PC-3 (cell line): Measurements from ENCODE around the gene CDH4.

ENCODE experiments used
- CTCF ChIP-seq: fragments of 300-600 bp; sonication (generic); conservative IDR thresholded peaks from 2 replicates; pipeline ENCODE4 v1.5.1; 2017; ENCODE audit warnings: antibody characterized with exemption, low read depth, mild to moderate bottlenecking, low read length
- EZH2 ChIP-seq: fragments of 300-600 bp; sonication (generic); IDR thresholded peaks from one replicate; pipeline ENCODE4 v1.6.1; 2017; ENCODE audit warnings: antibody characterized with exemption, mild to moderate bottlenecking, low read length; ENCODE audit not compliant: unreplicated experiment
- EZH2phosphoT487 ChIP-seq: fragments of 300-600 bp; sonication (generic); IDR thresholded peaks from 2 replicates; pipeline ENCODE4 v1.6.1; 2018; ENCODE audit warnings: mild to moderate bottlenecking, antibody characterized with exemption, low read length, borderline replicate concordance

- TF ChIP-seq CTCF (no peak), EZH2 (no peak), EZH2phosphoT487 (no peak)
These were observed 48.6 kb downstream of the CDH4 start for GRCh38 chr20:61300709-61301108.
